ENCODE data around the gene RAC3. TPM values are rescaled to one million over a fixed set of nuclear protein-coding genes. Genes with fewer than 3 reads are reported as not detected.
A peak's percentile ranks its signal among the peaks of the same experiment; 100 is the strongest.

RAC3 gene
- total RNA-seq, 1 donor from 2014 or later, result 12.1 TPM

GRCh38 chr17:82062076-82062983 is 30.9 kb downstream of the RAC3 start:
- no peaks in the 10 kb centered on the region for H3K27me3 Mint-ChIP-seq
- H3K9me3 Mint-ChIP-seq, result no peaks in the 10 kb centered on the region
- H3K27ac Mint-ChIP-seq, result no peak overlapping the region
- intact Hi-C loops (cut with micrococcal nuclease), result no loop called here
- H3K4me1 Mint-ChIP-seq, result peaks cover 5% of the 10 kb centered on the region
- no peak overlapping the region for H3K4me3 Mint-ChIP-seq
- peaks cover 21% of the 10 kb centered on the region for H3K36me3 Mint-ChIP-seq (ENCODE audit: low read depth)
- DNase-seq, result no peak

GRCh38 chr17:82062984-82063368 is 31.5 kb downstream of the RAC3 start:
- no peaks in the 10 kb centered on the region for H3K27me3 Mint-ChIP-seq
- H3K27ac Mint-ChIP-seq, result no peak overlapping the region
- peaks cover 17% of the 10 kb centered on the region for H3K36me3 Mint-ChIP-seq (ENCODE audit: low read depth)
- no peak for DNase-seq
- H3K9me3 Mint-ChIP-seq, result no peaks in the 10 kb centered on the region
- H3K4me1 Mint-ChIP-seq, result peaks cover 5% of the 10 kb centered on the region
- intact Hi-C loops (cut with micrococcal nuclease), result no loop called here
- no peak overlapping the region for H3K4me3 Mint-ChIP-seq

DNA sequence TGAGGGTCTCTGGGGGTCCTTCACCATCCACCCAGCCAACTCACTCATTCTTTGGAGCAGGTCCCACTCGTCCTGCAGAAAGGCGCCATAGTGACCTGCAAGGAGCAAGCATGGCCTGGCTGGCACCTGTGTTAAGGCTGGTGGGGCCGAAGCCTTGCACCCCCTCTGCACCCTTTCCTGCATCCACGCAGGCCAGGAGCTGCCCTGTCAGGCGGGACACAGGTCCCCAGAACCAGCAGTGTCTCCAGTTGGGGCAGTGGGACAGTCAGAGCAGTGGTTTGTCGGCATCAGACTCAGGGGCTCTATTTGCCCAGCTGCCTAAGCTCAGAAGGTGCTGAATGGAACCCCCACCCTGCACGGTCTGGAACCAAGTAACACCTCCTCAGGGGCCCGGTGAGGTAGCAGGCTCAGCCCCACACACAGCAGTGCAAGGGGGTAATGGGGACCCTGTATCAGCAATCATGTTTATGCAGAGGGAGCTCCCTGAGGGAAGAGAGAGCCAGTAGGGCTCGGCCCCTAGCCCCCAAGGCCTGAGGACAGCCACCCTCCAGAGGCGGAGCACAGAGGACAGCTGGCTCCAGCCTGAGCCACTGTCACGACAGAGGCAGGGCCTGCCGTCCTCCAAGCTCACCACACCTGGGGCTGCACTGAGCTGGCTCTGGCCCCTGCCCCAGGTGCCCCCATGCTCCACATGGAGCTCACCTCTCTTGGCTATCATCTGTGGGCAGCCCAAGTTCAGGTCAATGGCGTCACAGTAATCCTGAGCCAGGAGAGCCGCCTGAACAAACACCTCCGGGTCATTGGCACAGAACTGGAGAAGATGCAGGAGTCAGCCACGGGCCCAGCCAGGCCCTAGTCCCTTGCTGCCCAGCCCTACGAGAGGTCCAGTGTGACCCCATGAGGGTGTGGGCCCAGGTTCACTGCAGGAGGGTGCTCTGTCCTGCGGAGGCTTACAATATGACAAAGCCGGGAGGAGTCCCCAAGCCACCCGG is 32.2 kb downstream of the RAC3 start:
- Mint-ChIP-seq H3K9me3 (no peaks in the 10 kb centered on the region), H3K36me3 (ENCODE audit: low read depth) (peaks cover 15% of the 10 kb centered on the region), H3K27ac (no peak overlapping the region), H3K27me3 (no peaks in the 10 kb centered on the region), H3K4me3 (peak overlapping the region; percentile 73), H3K4me1 (peaks cover 5% of the 10 kb centered on the region)
- intact Hi-C loops (cut with micrococcal nuclease), result no loop called here
- DNase-seq, result no peak

- Mint-ChIP-seq H3K27me3 (no peaks in the 10 kb centered on the region), H3K36me3 (ENCODE audit: low read depth) (peaks cover 14% of the 10 kb centered on the region), H3K27ac (peak overlapping the region; percentile 25)
Observed at GRCh38 chr17:82064433-82065192, 33.1 kb downstream of the RAC3 start.

GRCh38 chr17:82065193-82065637 is 33.7 kb downstream of the RAC3 start:
- no peaks in the 10 kb centered on the region for H3K27me3 Mint-ChIP-seq
- DNase-seq, result no peak
- H3K27ac Mint-ChIP-seq, result peak overlapping the region; percentile 25
- H3K9me3 Mint-ChIP-seq, result no peaks in the 10 kb centered on the region
- peaks cover 4% of the 10 kb centered on the region for H3K4me1 Mint-ChIP-seq
- H3K36me3 Mint-ChIP-seq (ENCODE audit: low read depth), result peaks cover 10% of the 10 kb centered on the region
- peak overlapping the region; percentile 73 for H3K4me3 Mint-ChIP-seq
- intact Hi-C loops (cut with micrococcal nuclease), result no loop called here

More at GRCh38 chr17:82064433-82065192, 33.1 kb downstream of the RAC3 start:
- intact Hi-C loops (cut with micrococcal nuclease), result no loop called here
- H3K9me3 Mint-ChIP-seq, result no peaks in the 10 kb centered on the region
- H3K4me1 Mint-ChIP-seq, result peaks cover 5% of the 10 kb centered on the region
- no peak for DNase-seq
- H3K4me3 Mint-ChIP-seq, result peak overlapping the region; percentile 73

- intact Hi-C loops (cut with micrococcal nuclease), result loop anchor here (1.0 kb wide), 1 partner anchor 14 kb away; the partner anchor contains the start of genes GPS1 and RFNG
- peak; percentile 94 for DNase-seq
- H3K9me3 Mint-ChIP-seq, result no peaks in the 10 kb centered on the region
- peak within 1 kb of the TSS; percentile 84 for H3K4me3 Mint-ChIP-seq
- peaks cover 9% of the 10 kb centered on the region for H3K36me3 Mint-ChIP-seq (ENCODE audit: low read depth)
- H3K27me3 Mint-ChIP-seq, result no peaks in the 10 kb centered on the region
- peaks cover 4% of the 10 kb centered on the region for H3K4me1 Mint-ChIP-seq
- peak within 1 kb of the TSS; percentile 89 for H3K27ac Mint-ChIP-seq
Observed at GRCh38 chr17:82065638-82066303, 34.3 kb downstream of the RAC3 start, which contains the start of gene DUS1L. DUS1L (minus strand) TSS chr17:82065804; CDS start chr17:82065059, 745 bp downstream.

- intact Hi-C loops (cut with micrococcal nuclease), result no loop called here
- Mint-ChIP-seq H3K27ac (no peak overlapping the region), H3K27me3 (peaks cover 4% of the 10 kb centered on the region), H3K9me3 (no peaks in the 10 kb centered on the region), H3K36me3 (ENCODE audit: low read depth) (peaks cover 1% of the 10 kb centered on the region), H3K4me1 (peaks cover 4% of the 10 kb centered on the region), H3K4me3 (no peak overlapping the region)
- DNase-seq, result no peak
Observed at GRCh38 chr17:82070611-82071010, 39.1 kb downstream of the RAC3 start.

GRCh38 chr17:82072827-82073226 is 41.3 kb downstream of the RAC3 start:
- peaks cover 3% of the 10 kb centered on the region for H3K36me3 Mint-ChIP-seq (ENCODE audit: low read depth)
- H3K4me1 Mint-ChIP-seq, result no peaks in the 10 kb centered on the region

GRCh38 chr17:82073446-82073845 is 42.0 kb downstream of the RAC3 start:
- Mint-ChIP-seq H3K4me3 (no peak overlapping the region), H3K36me3 (ENCODE audit: low read depth) (peaks cover 7% of the 10 kb centered on the region), H3K4me1 (no peaks in the 10 kb centered on the region), H3K27me3 (peaks cover 4% of the 10 kb centered on the region), H3K27ac (no peak overlapping the region), H3K9me3 (no peaks in the 10 kb centered on the region)
- intact Hi-C loops (cut with micrococcal nuclease), result no loop called here
- DNase-seq, result no peak

More at GRCh38 chr17:82072827-82073226, 41.3 kb downstream of the RAC3 start:
- no peak overlapping the region for H3K4me3 Mint-ChIP-seq
- no peak for DNase-seq
- intact Hi-C loops (cut with micrococcal nuclease), result no loop called here
- H3K27ac Mint-ChIP-seq, result no peak overlapping the region
- H3K27me3 Mint-ChIP-seq, result peaks cover 4% of the 10 kb centered on the region
- H3K9me3 Mint-ChIP-seq, result no peaks in the 10 kb centered on the region

- H3K4me3 Mint-ChIP-seq, result no peak overlapping the region
- intact Hi-C loops (cut with micrococcal nuclease), result no loop called here
- DNase-seq, result no peak
- H3K9me3 Mint-ChIP-seq, result no peaks in the 10 kb centered on the region
- H3K27ac Mint-ChIP-seq, result no peak overlapping the region
- H3K27me3 Mint-ChIP-seq, result peaks cover 4% of the 10 kb centered on the region
- H3K4me1 Mint-ChIP-seq, result no peaks in the 10 kb centered on the region
- H3K36me3 Mint-ChIP-seq (ENCODE audit: low read depth), result peaks cover 20% of the 10 kb centered on the region
Observed at GRCh38 chr17:82076018-82076784, 44.7 kb downstream of the RAC3 start.

DNA sequence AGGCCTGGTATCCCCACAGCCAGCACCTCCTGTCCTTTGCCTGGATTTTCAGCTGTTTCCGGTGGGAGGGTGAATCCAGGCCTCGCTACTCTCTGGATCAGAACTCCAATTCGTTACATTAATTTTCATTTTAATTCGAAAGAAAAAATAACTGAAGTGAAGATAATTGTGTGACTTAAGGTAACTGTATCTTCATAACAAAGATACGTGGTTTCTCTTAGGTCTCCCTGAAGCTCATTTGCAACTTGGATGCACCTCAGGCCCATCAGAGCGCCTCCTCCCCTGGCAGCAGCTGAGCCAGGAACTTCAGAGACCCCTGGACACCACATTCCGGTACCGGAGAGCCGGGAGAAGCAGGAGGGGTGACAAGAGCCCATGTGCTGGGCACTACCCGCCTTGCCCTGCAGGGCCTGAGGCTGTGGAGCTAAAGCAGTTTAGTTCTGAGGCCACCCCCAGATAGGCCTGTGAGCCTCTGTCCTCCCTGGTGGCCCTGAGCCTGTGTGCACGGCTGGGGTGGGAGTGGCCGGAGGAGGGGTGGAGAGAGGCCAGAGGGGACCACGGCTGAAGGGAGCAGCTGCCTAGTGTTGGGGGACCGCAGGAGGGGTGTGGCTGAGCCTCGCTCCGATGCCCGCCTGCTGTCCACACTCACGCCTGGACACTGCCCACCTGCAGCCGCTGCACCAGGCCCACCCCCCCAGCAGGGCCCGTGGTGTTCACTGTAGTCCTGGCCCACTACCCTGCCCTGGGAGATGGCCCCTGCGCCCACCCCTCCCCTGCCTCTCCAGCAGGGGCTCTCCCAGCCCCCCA is 45.5 kb downstream of the RAC3 start:
- no peaks in the 10 kb centered on the region for H3K4me1 Mint-ChIP-seq
- H3K4me3 Mint-ChIP-seq, result no peak overlapping the region
- H3K36me3 Mint-ChIP-seq (ENCODE audit: low read depth), result peaks cover 20% of the 10 kb centered on the region
- intact Hi-C loops (cut with micrococcal nuclease), result no loop called here
- no peak overlapping the region for H3K27ac Mint-ChIP-seq
- peaks cover 4% of the 10 kb centered on the region for H3K27me3 Mint-ChIP-seq
- no peaks in the 10 kb centered on the region for H3K9me3 Mint-ChIP-seq
- no peak for DNase-seq
